CD4-positive, alpha-beta T cell treated with Interleukin-17A for 4 hours (primary cell): ENCODE results near the gene GPHB5.
"Not testable (repeated sequence)": the region's sequence is repeated elsewhere in the genome, so short reads cannot be mapped to it uniquely, and the experiment has no call there.

Source experiments
- DNase-seq: peaks from one replicate; pipeline ENCODE4 v3.0.0-alpha.2; 2020; ENCODE audit warnings: mixed read lengths

Gene GPHB5

GRCh38 chr14:63292805-63293204 lies 25.9 kb downstream of the GPHB5 start:
- no peak for DNase-seq

- DNase-seq = no peak
Measured at GRCh38 chr14:63290741-63291430, 27.8 kb downstream of the GPHB5 start.

GRCh38 chr14:63288853-63289252 lies 29.9 kb downstream of the GPHB5 start:
- no peak for DNase-seq

GRCh38 chr14:63287666-63288483 lies 30.9 kb downstream of the GPHB5 start:
- DNase-seq = no peak

- DNase-seq = no peak
Measured at GRCh38 chr14:63286071-63286470, 32.7 kb downstream of the GPHB5 start.

- DNase-seq = no peak
Measured at GRCh38 chr14:63283884-63284248, 34.9 kb downstream of the GPHB5 start.

GRCh38 chr14:63282997-63283883 lies 35.5 kb downstream of the GPHB5 start:
- no peak for DNase-seq

- not testable (repeated sequence) for DNase-seq
Measured at GRCh38 chr14:63279933-63280332, 38.8 kb downstream of the GPHB5 start.

- no peak for DNase-seq
Measured at GRCh38 chr14:63277591-63278183, 41.0 kb downstream of the GPHB5 start.

- no peak for DNase-seq
Measured at GRCh38 chr14:63276492-63277342, 42.0 kb downstream of the GPHB5 start.

- DNase-seq = no peak
Measured at GRCh38 chr14:63276016-63276415, 42.7 kb downstream of the GPHB5 start.

- no peak for DNase-seq
Measured at GRCh38 chr14:63275611-63276010, 43.1 kb downstream of the GPHB5 start.

- no peak for DNase-seq
Measured at GRCh38 chr14:63273717-63274655, 44.7 kb downstream of the GPHB5 start.

- DNase-seq = no peak
Measured at GRCh38 chr14:63273129-63273528, 45.6 kb downstream of the GPHB5 start.

GRCh38 chr14:63269561-63270225 lies 49.0 kb downstream of the GPHB5 start:
- DNase-seq = no peak

GRCh38 chr14:63268771-63269170 lies 50.0 kb downstream of the GPHB5 start:
- DNase-seq = no peak

GRCh38 chr14:63267171-63267570 lies 51.6 kb downstream of the GPHB5 start:
- no peak for DNase-seq

- DNase-seq = no peak
Measured at GRCh38 chr14:63266106-63266505, 52.6 kb downstream of the GPHB5 start.
